H1 (cell line): ENCODE results near the gene ILKAP. TPM values are rescaled to one million over a fixed set of nuclear protein-coding genes. Genes with fewer than 3 reads are reported as not detected.

Source experiments
- E2F6 ChIP-seq: IDR thresholded peaks from 2 replicates; pipeline ENCODE4 v1.6.1; 2012; ENCODE audit warnings: inconsistent platforms
- POU5F1 ChIP-seq: IDR thresholded peaks from 2 replicates; pipeline ENCODE4 v1.6.1; 2011; ENCODE audit warnings: low read depth, mild to moderate bottlenecking, low read length, moderate library complexity
- polyA plus RNA-seq, 7 experiments: library from polyadenylated mRNA; depleted of rRNA in 3 of 7; stranded (reverse) in 5 of 7; unstranded in 2 of 7; fragments of >200 nt in 5 of 7; fragments of 200-250 nt in 2 of 7; gene quantifications; 1 replicate in 5 of 7; 2 replicates in 1 of 7; 4 replicates in 1 of 7; pipeline versions ENCODE4 v1.2.1 to v1.2.3, GENCODE V29; 2011 to 2013; ENCODE audit warnings: missing spikeins in 2 of 7, mixed read lengths in 2 of 7
- total RNA-seq: library from RNA; stranded (reverse); fragmentation: NEBNext Ultra II Directional; extraction: Animal tissue kit (Norgen Biotek cat#: 25700); gene quantifications from 2 replicates; pipeline ENCODE4 v1.2.1, GENCODE V29; 2021

Gene ILKAP
- total and polyA plus RNA-seq, 2 of the 8 experiments (the other 6 are each of a cell fraction or from before 2014, with no cell fraction given) = 23.5 to 33.8 TPM

DNA sequence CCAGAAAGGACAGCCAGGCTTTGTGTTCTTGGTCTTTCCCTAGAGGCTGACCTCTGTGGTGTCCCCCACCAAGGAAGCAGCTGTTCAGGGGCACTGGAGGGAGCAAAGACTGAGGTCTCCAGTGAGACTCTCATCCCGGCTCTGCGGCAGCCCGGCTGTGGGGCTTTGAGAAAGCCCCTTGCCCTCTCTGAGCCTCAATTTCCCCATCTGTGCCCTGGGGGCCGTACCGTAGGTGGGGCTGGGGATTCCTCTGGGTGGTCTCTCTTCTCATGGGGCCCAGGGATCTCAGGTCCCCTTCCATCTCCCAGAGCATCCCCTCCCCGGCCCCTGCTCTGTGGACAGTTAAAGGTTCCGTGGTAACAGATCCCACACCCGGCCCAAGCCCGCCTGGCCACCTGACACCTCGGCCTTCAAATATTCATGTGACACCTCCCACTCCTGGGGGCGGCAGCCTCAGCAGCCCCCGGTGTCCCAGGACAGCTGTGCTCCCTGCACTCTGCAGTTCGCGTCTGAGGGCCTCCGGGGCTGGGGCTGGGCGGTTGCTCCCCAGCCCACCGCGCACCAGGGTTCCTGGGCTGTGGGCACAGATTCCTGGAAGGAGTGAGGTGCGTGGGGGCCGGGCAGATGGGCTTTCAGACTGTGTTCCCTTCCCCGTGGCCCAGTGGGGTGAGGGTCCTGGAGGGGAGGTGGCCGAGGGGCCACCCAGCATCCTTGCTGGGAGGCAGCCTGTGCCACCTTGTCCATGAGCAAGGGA is 80.1 kb downstream of the ILKAP start (continued):
- TF ChIP-seq E2F6 = no peak
- TF ChIP-seq POU5F1 = no peak
